Activated CD8-positive, alpha-beta memory T cell treated with anti-CD3 and anti-CD28 coated beads for 24 hours (primary cell): ENCODE data around the gene SAMD11.
"Not testable (repeated sequence)": the region's sequence is repeated elsewhere in the genome, so short reads cannot be mapped to it uniquely, and the experiment has no call there.

Source experiments
- DNase-seq: peaks from one replicate; pipeline ENCODE4 v3.0.0-alpha.2; 2020

Gene SAMD11

DNA sequence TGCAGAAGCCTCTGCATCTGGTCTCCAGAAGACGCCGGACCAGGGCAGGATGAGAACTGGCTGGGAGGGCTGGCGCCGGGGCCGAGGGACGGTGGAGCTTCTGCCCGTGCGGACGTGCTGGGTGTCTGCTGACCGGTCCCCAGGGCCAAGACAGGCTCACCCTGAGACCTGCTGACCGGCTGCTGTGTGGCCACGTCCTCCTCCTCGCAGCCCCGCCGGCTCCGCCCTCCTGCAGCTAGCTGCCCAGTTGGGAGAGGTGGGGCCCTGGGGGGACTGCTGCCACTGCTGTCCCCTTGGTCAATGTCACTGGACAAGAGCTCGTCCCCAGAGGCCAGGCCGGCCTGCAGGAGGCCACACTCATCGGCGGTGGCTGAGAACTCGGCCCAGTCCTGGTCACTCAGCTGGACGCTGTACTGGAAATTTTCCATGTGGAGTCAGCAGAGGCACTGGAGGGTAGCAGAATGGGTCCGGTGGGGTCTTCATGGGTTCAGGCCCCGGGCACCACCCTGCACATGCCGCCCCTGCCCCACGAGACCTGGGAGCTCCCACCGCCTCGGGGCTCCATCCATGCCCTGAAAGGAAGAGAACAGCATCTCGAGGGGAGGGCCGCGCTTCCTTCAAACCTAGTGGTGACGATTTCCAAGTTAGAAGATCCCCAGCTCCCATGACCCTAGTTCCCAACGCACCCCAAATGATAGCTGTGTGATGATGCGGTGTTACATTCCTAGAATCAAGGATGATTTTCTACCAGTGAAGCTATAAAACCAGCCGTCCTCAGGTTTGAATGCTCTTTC lies 57.1 kb downstream of the SAMD11 start:
- DNase-seq = no peak

GRCh38 chr1:981491-981954 lies 57.8 kb downstream of the SAMD11 start:
- DNase-seq = no peak

GRCh38 chr1:981955-982558 lies 58.3 kb downstream of the SAMD11 start, which contains the start of gene PERM1:
TSS of gene PERM1 (minus strand) at chr1:982093. CDS start at chr1:981029, 1,064 bp downstream.
- DNase-seq = no peak

DNA sequence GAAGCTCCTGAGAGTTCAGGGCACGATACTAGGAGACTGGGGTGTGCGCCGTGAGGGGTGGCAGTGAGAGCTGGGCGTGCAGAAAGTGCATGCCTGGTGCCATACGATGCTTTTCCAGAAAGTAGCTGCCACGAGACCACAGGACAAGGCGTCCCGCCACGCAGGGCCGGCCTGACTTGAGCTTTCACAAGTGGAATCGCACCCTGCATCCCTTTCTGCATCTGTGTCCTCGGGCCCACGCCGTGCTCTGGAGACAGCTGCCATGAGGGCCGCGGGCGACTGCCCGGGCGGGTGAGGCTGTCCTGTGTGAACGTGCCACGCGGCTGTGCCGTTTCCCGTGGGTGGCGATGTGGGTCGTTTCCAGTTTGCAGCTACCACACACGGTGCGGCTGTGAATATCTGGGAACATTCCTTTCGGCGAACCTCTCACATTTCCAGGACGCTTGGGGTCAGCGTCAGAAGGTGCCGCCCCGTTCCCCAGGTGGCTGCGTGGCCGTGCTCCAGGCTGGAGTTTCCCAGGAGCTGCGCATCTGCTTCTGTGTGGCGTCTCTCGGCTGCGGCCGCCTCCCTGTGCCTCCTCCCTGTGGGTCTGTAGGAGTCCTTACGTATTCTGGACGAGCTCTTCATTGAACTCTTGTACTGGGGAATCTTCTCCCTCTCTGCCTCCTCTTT lies 59.2 kb downstream of the SAMD11 start:
- no peak for DNase-seq

DNA sequence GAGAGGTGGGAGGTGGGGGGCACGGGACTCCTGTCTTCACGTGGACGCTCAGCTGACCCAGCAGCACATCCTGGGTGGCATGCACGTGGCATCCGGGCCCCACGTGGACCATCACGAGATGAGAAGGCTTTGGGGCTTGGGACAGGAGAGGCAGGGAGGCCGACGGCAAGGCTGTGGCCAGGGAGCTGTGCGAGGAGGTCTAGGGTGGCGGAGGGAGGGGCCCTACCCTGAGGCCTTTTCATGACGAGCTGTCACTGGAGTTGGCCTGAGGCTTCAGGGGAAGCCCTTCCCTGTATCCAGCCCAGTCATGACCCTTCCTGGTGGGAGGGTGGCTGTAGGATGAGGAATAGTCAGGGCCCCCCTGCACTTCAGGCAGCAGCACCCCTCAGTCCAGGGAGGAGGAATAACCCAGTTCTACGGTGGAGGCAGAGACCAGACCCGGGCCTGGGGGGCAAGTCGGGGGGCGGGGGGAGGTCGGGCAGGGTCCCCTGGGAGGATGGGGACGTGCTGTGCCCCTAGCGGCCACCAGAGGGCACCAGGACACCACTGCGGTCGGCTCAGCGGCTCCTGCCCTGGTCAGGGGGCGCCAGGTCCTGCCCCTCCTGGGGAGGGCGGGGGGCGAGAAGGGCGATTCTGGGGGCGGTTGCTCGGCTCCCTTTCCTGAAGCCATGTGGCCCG lies 60.2 kb downstream of the SAMD11 start:
- peak; percentile 88 for DNase-seq

DNA sequence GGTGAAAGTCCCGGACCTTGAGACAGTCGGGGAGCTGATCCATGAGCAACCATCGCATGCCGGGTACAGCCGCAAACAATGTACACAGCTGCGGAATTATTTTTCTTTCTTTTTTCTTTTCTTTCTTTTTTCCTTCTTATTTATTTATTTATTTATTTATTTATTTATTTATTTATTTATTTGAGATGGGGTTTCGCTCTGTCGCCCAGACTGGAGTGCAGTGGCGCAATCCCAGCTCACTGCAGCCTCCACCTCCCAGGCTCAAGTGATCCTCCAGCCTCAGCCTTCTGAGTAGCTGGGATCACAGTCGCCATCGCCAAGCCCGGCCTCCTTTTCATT lies 60.7 kb downstream of the SAMD11 start:
- no peak for DNase-seq

- DNase-seq = no peak
These were observed 61.4 kb downstream of the SAMD11 start for GRCh38 chr1:985126-985525.

DNA sequence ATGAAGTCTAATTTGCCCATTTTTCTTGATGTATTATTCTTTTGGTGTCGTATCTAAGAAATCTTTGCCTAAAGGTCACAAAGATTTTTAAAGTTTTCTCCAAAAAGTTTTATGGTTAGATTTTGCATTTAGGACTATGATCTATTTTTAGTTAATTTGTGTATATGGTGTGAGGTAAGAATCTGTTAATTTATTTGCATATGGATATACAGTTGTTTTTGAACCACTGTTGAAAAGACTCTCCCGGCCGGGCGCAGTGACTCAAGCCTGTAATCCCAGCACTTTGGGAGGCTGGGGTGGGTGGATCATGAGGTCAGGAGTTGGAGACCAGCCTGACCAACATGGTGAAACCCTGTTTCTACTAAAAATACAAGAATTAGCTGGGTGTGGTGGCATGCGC lies 64.3 kb downstream of the SAMD11 start:
- not testable (repeated sequence) for DNase-seq

DNA sequence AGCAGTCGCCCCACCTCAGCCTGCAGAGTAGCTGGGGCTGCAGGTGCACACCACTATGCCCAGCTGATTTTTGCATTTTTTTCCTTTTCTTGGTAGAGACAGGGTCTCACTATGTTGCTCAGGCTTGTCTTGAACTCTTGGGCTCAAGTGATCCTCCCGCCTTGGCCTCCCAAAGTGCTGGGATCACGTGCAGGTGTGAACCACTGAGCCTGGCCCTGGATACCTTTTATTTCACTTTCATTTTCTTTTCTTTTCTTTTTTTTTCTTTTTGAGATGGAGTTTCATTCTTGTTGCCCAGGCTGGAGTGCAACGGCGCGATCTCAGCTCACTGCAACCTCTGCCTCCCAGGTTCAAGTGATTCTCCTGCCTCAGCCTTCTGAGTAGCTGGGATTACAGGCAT lies 67.6 kb downstream of the SAMD11 start:
- DNase-seq = not testable (repeated sequence)

DNA sequence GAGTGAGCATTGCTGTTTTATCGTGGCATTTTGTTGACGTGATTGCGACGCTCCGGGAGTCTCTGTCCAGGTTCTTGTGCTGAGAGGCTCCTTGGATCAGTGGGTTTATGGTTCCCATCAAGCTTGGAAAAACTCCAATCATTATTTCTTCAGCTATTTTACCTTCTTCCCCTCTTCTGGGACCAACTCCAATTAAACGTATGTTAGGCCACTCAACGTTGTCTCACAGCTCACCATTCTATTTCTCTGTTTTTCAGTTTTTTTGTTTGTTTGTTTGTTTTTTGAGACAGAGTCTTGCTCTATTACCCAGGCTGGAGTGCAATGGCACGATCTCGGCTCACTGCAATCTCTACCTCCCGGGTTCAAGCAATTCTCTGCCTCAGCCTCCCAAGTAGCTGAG lies 68.2 kb downstream of the SAMD11 start:
- no peak for DNase-seq

GRCh38 chr1:992362-992761 lies 68.6 kb downstream of the SAMD11 start:
- no peak for DNase-seq

DNA sequence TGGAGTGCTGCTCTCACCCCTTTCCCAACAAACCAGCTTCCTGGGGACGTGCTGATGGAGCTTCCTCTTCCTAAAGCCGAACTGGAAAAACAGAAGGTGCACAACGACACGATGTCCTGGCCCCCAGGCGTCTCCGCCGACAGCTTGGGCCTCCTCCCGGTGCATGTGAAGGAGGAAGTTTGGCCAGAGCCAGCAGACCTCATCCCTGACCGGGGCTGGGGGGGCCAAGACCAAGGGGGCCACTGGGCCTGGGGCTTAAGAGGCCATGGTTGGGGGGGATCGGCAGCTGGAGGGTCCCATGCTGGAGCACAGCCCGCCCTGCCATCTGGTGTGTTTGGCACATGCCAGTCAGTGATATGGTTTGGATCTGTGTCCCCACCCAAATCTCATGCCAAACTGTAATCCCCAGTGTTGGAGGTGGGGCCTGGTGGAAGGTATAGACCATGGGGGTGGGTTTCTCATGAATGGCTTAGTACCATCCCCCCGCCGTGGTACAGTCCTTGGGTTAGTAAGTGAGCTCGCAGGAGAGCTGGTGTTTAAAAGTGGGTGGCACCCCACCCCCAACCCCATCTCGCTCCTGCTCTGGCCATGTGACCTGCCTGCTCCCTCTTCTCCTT lies 69.8 kb downstream of the SAMD11 start:
- no peak for DNase-seq
